SK-N-SH (cell line): ENCODE measurements around the gene UGCG. TPM values are rescaled to one million over a fixed set of nuclear protein-coding genes. Genes with fewer than 3 reads are reported as not detected.

Experiments
- CTCF ChIA-PET: fragments of 300-600, 350-600 bp; formaldehyde crosslinking; extraction: SDS; loops from one replicate; lab custom pipeline; 2021; lab: Yijun Ruan, JAX
- POLR2A ChIA-PET: fragments of 350-600 bp; sonication (Branson Sonifier 250); formaldehyde crosslinking; extraction: SDS; loops from one replicate; lab custom pipeline; 2020; ENCODE audit warnings: antibody characterized with exemption, inconsistent platforms; lab: Yijun Ruan, JAX
- DNase-seq: peaks from one replicate; pipeline ENCODE4 v3.0.0; 2012
- H2AFZ ChIP-seq: fragments of 200-600 bp; sonication (generic); 2 replicates; pipeline ENCODE4 v1.8.1; 2016; ENCODE audit warnings: antibody characterized with exemption, mild to moderate bottlenecking, low read depth
- H3F3A ChIP-seq: fragments of 200-600 bp; sonication (generic); replicated peaks from 2 replicates; pipeline ENCODE3; 2016; ENCODE audit warnings: antibody characterized with exemption, mild to moderate bottlenecking; ENCODE audit not compliant: insufficient read depth
- H3K27ac ChIP-seq, 2 experiments: fragments of 200-500 bp in 1 of 2; fragments of 200-600 bp in 1 of 2; sonication (Bioruptor generic) in 1 of 2; sonication (generic), shearing (Covaris generic) in 1 of 2; 2 replicates each; pipeline versions ENCODE4 v1.5.1 to v1.6.1; 2014 to 2016; ENCODE audit warnings: low read depth in 2 of 2, inconsistent platforms in 1 of 2, low read length in 1 of 2, mild to moderate bottlenecking in 1 of 2, mixed read lengths in 1 of 2
- H3K27me3 ChIP-seq: fragments of 200-600 bp; sonication (generic), shearing (Covaris generic); 2 replicates; pipeline ENCODE4 v1.6.1; 2016; ENCODE audit warnings: mixed run types; ENCODE audit not compliant: insufficient read depth
- H3K36me3 ChIP-seq, 2 experiments: fragments of 200-500 bp in 1 of 2; fragments of 200-600 bp in 1 of 2; sonication (Bioruptor generic) in 1 of 2; sonication (generic) in 1 of 2; replicated peaks in 1 of 2; 2 replicates each; pipeline versions ENCODE3 to v1.5.1; 2014 to 2016; ENCODE audit warnings: low read length in 1 of 2, mild to moderate bottlenecking in 1 of 2; ENCODE audit not compliant: insufficient read depth in 2 of 2, control insufficient read depth in 1 of 2
- H3K4me1 ChIP-seq, 2 experiments: fragments of 200-500 bp in 1 of 2; fragments of 200-600 bp in 1 of 2; sonication (Bioruptor generic) in 1 of 2; sonication (generic), shearing (Covaris generic) in 1 of 2; 2 replicates each; pipeline versions ENCODE4 v1.5.1 to v1.6.1; 2014 to 2016; ENCODE audit warnings: low read depth in 1 of 2, low read length in 1 of 2, mixed run types in 1 of 2; ENCODE audit not compliant: insufficient read depth in 2 of 2, control insufficient read depth in 1 of 2
- H3K4me2 ChIP-seq: fragments of 200-600 bp; sonication (generic), shearing (Covaris generic); 2 replicates; pipeline ENCODE4 v1.6.1; 2017; ENCODE audit warnings: mixed run types
- H3K4me3 ChIP-seq, 2 experiments: fragments of 200-500 bp in 1 of 2; fragments of 200-600 bp in 1 of 2; sonication (Bioruptor generic) in 1 of 2; sonication (generic), shearing (Covaris generic) in 1 of 2; 2 replicates each; pipeline versions ENCODE4 v1.5.1 to v1.8.1; 2014 to 2016; ENCODE audit warnings: low read depth in 2 of 2, inconsistent platforms in 1 of 2, low read length in 1 of 2, mild to moderate bottlenecking in 1 of 2, mixed read lengths in 1 of 2, moderate library complexity in 1 of 2
- H3K79me2 ChIP-seq: fragments of 200-600 bp; sonication (generic); 2 replicates; pipeline ENCODE4 v1.8.1; 2017; ENCODE audit warnings: mild to moderate bottlenecking; ENCODE audit not compliant: insufficient read depth
- H3K9ac ChIP-seq: fragments of 200-600 bp; sonication (generic); 2 replicates; pipeline ENCODE4 v1.6.1; 2017; ENCODE audit warnings: mixed run types
- H3K9me2 ChIP-seq: fragments of 200-600 bp; sonication (generic); 2 replicates; pipeline ENCODE4 v1.6.1; 2017; ENCODE audit warnings: mixed run types
- H3K9me3 ChIP-seq: fragments of 200-600 bp; sonication (generic); 2 replicates; pipeline ENCODE4 v1.6.1; 2017; ENCODE audit warnings: mixed run types, mild to moderate bottlenecking, moderate library complexity
- H4K20me1 ChIP-seq: fragments of 200-600 bp; sonication (generic); 2 replicates; pipeline ENCODE4 v1.6.1; 2017; ENCODE audit warnings: mild to moderate bottlenecking, mixed run types; ENCODE audit not compliant: insufficient read depth
- CHD2 ChIP-seq: fragments of 150-350 bp; IDR thresholded peaks from 2 replicates; pipeline ENCODE4 v1.6.1; 2018; ENCODE audit warnings: low read length; ENCODE audit not compliant: partially characterized antibody
- EZH2phosphoT487 ChIP-seq: fragments of 200-600 bp; sonication (generic); IDR thresholded peaks from 2 replicates; pipeline ENCODE4 v1.6.1; 2017; ENCODE audit warnings: low read depth, mixed run types, mild to moderate bottlenecking, antibody characterized with exemption, moderate library complexity, borderline replicate concordance
- MXI1 ChIP-seq: IDR thresholded peaks from 2 replicates; pipeline ENCODE4 v1.6.1; 2012; ENCODE audit warnings: mild to moderate bottlenecking, low read depth, low read length, improper control_type of control experiment
- PBX3 ChIP-seq: IDR thresholded peaks from 2 replicates; pipeline ENCODE4; 2012
- RXRA ChIP-seq: IDR thresholded peaks from 2 replicates; pipeline ENCODE4 v1.4.0; 2012; ENCODE audit warnings: low read depth, mild to moderate bottlenecking, borderline replicate concordance
- USF1 ChIP-seq: IDR thresholded peaks from 2 replicates; pipeline ENCODE4 v1.4.0; 2012; ENCODE audit warnings: low read depth, borderline replicate concordance
- WGBS: methylation state at CpG from one replicate; pipeline ENCODE4 v1.1.6; 2017; ENCODE audit warnings: low lambda C conversion rate; 5-methylcytosine and 5-hydroxymethylcytosine counted together
- polyA plus RNA-seq, 3 experiments: library from polyadenylated mRNA; depleted of rRNA; stranded (reverse); fragments of >200 nt; gene quantifications; 2 replicates each; pipeline ENCODE4 v1.2.3, GENCODE V29; 2012
- TF ChIP-seq, protein P1 (sequence below): fragments of 150-350 bp; IDR thresholded peaks from 2 replicates; pipeline ENCODE4 v1.6.1; 2016; ENCODE audit warnings: mild to moderate bottlenecking, low read depth, low read length
- TF ChIP-seq, protein P2 (sequence below): IDR thresholded peaks from 2 replicates; pipeline ENCODE4 v1.6.1; 2012; ENCODE audit warnings: mild to moderate bottlenecking, low read depth, low read length, moderate library complexity

Gene UGCG
- polyA plus RNA-seq, 1 of the 3 experiments (the other 2 are of a cell fraction) = 20.0 TPM

- TF ChIP-seq CHD2 = no peak
- no peak for TF ChIP-seq EZH2phosphoT487
- TF ChIP-seq, protein P1, sequence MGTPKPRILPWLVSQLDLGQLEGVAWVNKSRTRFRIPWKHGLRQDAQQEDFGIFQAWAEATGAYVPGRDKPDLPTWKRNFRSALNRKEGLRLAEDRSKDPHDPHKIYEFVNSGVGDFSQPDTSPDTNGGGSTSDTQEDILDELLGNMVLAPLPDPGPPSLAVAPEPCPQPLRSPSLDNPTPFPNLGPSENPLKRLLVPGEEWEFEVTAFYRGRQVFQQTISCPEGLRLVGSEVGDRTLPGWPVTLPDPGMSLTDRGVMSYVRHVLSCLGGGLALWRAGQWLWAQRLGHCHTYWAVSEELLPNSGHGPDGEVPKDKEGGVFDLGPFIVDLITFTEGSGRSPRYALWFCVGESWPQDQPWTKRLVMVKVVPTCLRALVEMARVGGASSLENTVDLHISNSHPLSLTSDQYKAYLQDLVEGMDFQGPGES = no peak
- TF ChIP-seq, protein P2, sequence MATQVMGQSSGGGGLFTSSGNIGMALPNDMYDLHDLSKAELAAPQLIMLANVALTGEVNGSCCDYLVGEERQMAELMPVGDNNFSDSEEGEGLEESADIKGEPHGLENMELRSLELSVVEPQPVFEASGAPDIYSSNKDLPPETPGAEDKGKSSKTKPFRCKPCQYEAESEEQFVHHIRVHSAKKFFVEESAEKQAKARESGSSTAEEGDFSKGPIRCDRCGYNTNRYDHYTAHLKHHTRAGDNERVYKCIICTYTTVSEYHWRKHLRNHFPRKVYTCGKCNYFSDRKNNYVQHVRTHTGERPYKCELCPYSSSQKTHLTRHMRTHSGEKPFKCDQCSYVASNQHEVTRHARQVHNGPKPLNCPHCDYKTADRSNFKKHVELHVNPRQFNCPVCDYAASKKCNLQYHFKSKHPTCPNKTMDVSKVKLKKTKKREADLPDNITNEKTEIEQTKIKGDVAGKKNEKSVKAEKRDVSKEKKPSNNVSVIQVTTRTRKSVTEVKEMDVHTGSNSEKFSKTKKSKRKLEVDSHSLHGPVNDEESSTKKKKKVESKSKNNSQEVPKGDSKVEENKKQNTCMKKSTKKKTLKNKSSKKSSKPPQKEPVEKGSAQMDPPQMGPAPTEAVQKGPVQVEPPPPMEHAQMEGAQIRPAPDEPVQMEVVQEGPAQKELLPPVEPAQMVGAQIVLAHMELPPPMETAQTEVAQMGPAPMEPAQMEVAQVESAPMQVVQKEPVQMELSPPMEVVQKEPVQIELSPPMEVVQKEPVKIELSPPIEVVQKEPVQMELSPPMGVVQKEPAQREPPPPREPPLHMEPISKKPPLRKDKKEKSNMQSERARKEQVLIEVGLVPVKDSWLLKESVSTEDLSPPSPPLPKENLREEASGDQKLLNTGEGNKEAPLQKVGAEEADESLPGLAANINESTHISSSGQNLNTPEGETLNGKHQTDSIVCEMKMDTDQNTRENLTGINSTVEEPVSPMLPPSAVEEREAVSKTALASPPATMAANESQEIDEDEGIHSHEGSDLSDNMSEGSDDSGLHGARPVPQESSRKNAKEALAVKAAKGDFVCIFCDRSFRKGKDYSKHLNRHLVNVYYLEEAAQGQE = no peak
- TF ChIP-seq MXI1 = no peak
Measured at GRCh38 chr9:111943200-111943599, 46.6 kb downstream of the UGCG start (continued).

- H3K4me2 ChIP-seq = no peak overlapping the region
- no peaks in the 10 kb centered on the region for H3K9me2 ChIP-seq
- no peaks in the 10 kb centered on the region for H4K20me1 ChIP-seq
- H3K9ac ChIP-seq = no peak overlapping the region
- no peak for DNase-seq
- H3K4me1 ChIP-seq = peaks cover 0 to 4% of the 10 kb centered on the region in 2 experiments; a peak in 1 of 4 replicates
- H3K79me2 ChIP-seq = no peaks in the 10 kb centered on the region
- H3K36me3 ChIP-seq = no peaks in the 10 kb centered on the region
- H3K27ac ChIP-seq = no peak overlapping the region
- CTCF ChIA-PET = interaction anchor here (0.5 kb wide), 1 partner anchor 103 kb away, joined by 3 read pairs; no protein-coding TSS in a partner anchor
- H3F3A ChIP-seq = peaks cover 10% of the 10 kb centered on the region
- no peak overlapping the region for H3K4me3 ChIP-seq
- TF ChIP-seq RXRA (peak; percentile 29; the same call in 1 of the 2 replicates), USF1 (no peak), PBX3 (peak; percentile 42; the same call in 1 of the 2 replicates)
- POLR2A ChIA-PET = no interaction called here
- no peaks in the 10 kb centered on the region for H3K9me3 ChIP-seq
- H2AFZ ChIP-seq = no peak overlapping the region
- 81% methylated on average over 3 of the region's 3 CpGs for WGBS
- H3K27me3 ChIP-seq = no peaks in the 10 kb centered on the region
Measured at GRCh38 chr9:111943746-111944145, 47.1 kb downstream of the UGCG start.
